GM19193 (cell line): Measurements from ENCODE around the gene DNAAF8.

ENCODE experiments used
- POLR2A ChIP-seq: IDR thresholded peaks from 4 replicates; pipeline ENCODE4 v1.6.1; 2011; ENCODE audit not compliant: insufficient read depth, insufficient read length; ENCODE audit errors: extremely low read depth

The DNAAF8 gene

GRCh38 chr16:4776141-4776705 lies 41.9 kb downstream of the DNAAF8 start:
- no peak for TF ChIP-seq POLR2A

GRCh38 chr16:4777339-4778049 lies 43.2 kb downstream of the DNAAF8 start:
- no peak for TF ChIP-seq POLR2A

- TF ChIP-seq POLR2A: no peak
These were observed 43.7 kb downstream of the DNAAF8 start for GRCh38 chr16:4778050-4778392.

- TF ChIP-seq POLR2A: no peak
These were observed 45.9 kb downstream of the DNAAF8 start for GRCh38 chr16:4780235-4780634.

GRCh38 chr16:4783251-4783950 lies 49.1 kb downstream of the DNAAF8 start:
- TF ChIP-seq POLR2A: no peak

- no peak for TF ChIP-seq POLR2A
These were observed 49.6 kb downstream of the DNAAF8 start for GRCh38 chr16:4783951-4784336.

GRCh38 chr16:4785758-4786433 lies 51.6 kb downstream of the DNAAF8 start:
- no peak for TF ChIP-seq POLR2A

GRCh38 chr16:4787068-4787467 lies 52.7 kb downstream of the DNAAF8 start:
- no peak for TF ChIP-seq POLR2A

GRCh38 chr16:4787627-4788482 lies 53.5 kb downstream of the DNAAF8 start, which contains the start of gene SEPTIN12:
Gene SEPTIN12, minus strand, starts transcription at chr16:4788345. Its CDS starts 700 bp downstream, at chr16:4787645.
- TF ChIP-seq POLR2A: no peak

- no peak for TF ChIP-seq POLR2A
These were observed 54.2 kb downstream of the DNAAF8 start for GRCh38 chr16:4788489-4788889.

- TF ChIP-seq POLR2A: no peak
These were observed 54.6 kb downstream of the DNAAF8 start for GRCh38 chr16:4788910-4789309.

GRCh38 chr16:4790261-4790660 lies 55.9 kb downstream of the DNAAF8 start:
- TF ChIP-seq POLR2A: no peak

GRCh38 chr16:4790871-4791270 lies 56.5 kb downstream of the DNAAF8 start:
- TF ChIP-seq POLR2A: no peak

GRCh38 chr16:4792951-4793513 lies 58.7 kb downstream of the DNAAF8 start:
- TF ChIP-seq POLR2A: no peak
